KG1 (cell line): Measurements from ENCODE around the gene ATP13A3.

Experiments used
- DNase-seq: peaks from one replicate; lab custom pipeline; 2025; lab: John Stamatoyannopoulos, UW

The ATP13A3 gene

GRCh38 chr3:194369522-194370279 is 117.1 kb downstream of the ATP13A3 start, which contains the start of gene LRRC15:
Gene LRRC15 (minus strand): TSS chr3:194369743. CDS start chr3:194361043, 8,700 bp downstream.
- DNase-seq = no peak

- no peak for DNase-seq
These were observed 117.9 kb downstream of the ATP13A3 start for GRCh38 chr3:194368918-194369317.

- no peak for DNase-seq
These were observed 118.6 kb downstream of the ATP13A3 start for GRCh38 chr3:194367992-194368841.

GRCh38 chr3:194365978-194366490 is 120.8 kb downstream of the ATP13A3 start:
- no peak for DNase-seq

- DNase-seq = no peak
These were observed 121.3 kb downstream of the ATP13A3 start for GRCh38 chr3:194365526-194365925.

DNA sequence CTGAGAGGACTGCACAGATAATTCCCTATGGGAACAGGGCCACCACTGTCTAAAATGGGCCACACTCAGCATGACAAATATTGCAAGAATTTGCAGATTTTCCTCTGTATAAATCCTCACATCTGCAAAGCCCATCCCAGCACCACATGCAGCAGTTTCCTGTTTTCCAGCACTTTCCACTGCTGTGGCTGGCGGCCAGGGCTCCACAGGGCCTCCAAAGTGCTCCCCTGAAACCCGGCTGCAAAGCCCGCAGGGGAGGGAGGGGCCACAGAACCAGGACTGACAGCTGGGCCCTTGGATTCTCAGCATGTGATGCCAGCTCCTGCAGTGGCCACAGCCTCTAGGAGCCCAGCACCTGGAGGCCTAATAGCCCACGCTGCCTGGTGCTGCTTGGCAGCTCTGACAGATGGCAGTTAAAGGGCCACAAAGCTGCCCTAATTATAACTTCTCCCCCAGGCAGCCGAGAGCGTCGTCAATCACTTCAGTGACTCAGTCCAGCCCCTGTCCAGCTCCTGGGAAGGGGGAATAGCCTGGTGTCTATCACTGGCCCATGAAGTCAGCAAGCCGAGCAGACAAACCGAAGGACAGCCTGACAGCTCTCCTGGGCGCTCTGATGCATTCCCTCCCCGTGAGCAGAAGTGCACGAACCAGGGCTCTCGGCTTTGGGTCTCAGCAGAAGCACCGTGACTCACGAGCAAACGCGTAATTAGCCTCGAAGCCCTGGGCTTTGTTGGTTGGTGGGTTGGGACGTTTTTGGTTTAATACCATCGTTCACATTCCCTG is 122.0 kb downstream of the ATP13A3 start:
- DNase-seq = no peak

- no peak for DNase-seq
These were observed 122.5 kb downstream of the ATP13A3 start for GRCh38 chr3:194364314-194364651.

- no peak for DNase-seq
These were observed 126.2 kb downstream of the ATP13A3 start for GRCh38 chr3:194360568-194360967.

DNA sequence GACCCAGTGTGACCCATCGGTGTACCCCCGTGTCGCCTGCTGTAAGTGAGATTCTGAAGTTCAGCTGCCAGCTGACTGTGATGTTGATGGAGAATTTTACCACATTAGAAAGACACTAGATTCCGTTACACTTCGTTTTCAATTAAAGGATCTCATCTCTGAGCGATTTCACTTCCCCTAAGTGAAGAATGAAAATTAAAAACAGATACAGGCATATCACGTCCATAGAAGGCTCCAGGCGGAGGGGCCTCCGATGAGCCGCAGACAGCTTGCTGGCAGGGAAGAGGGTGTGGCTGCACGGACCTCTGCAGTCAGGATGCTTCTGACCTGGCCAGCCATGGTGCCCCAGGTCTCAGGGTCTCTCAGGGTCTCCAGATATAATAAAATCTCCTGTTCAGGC is 129.1 kb downstream of the ATP13A3 start:
- DNase-seq = no peak

DNA sequence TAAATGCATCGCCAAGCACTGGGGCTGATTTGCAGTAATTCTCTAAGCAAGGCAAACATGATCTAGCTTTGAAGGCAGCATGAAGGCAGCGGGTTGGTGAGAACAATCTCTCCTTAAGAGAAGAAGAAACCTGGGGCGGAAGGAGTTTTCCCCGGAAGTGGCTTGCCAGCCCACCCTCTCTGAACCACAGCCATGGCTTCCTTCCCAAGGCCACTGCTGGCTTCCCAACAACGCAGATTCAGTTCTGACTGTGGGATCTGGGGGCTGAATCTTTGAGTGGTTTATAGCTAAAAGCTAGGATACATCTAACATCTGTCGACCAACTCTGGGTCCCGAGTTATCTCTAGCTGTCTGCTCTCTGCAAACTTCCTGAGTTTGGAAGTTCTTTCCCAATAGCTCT is 131.4 kb downstream of the ATP13A3 start:
- DNase-seq = no peak

GRCh38 chr3:194354315-194354714 is 132.5 kb downstream of the ATP13A3 start:
- no peak for DNase-seq
